ENCODE data around the gene SPAG9.

SPAG9 gene

GRCh38 chr17:51000835-51001638 lies 119.6 kb downstream of the SPAG9 start:
- H3K36me3 ChIP-seq = peaks cover 76% of the 10 kb centered on the region
- H3K27ac ChIP-seq = no peak overlapping the region
- H4K20me1 ChIP-seq = no peaks in the 10 kb centered on the region
- H3K4me2 ChIP-seq = no peak overlapping the region
- H3K9ac ChIP-seq = no peak overlapping the region
- no peak for TF ChIP-seq Cebpa-rat (IDR thresholded peaks at IDR 0.05)
- H3K9me3 ChIP-seq = no peaks in the 10 kb centered on the region
- H3K27me3 ChIP-seq = no peaks in the 10 kb centered on the region
- H3K4me3 ChIP-seq = no peak overlapping the region
- no peaks in the 10 kb centered on the region for H3K4me1 ChIP-seq

GRCh38 chr17:50995668-50996067 lies 125.0 kb downstream of the SPAG9 start:
- no peak for TF ChIP-seq Cebpa-rat (IDR thresholded peaks at IDR 0.05)
- Histone ChIP-seq H3K27ac (no peak overlapping the region), H3K9me3 (no peaks in the 10 kb centered on the region), H3K36me3 (peaks cover 91% of the 10 kb centered on the region), H3K4me1 (no peaks in the 10 kb centered on the region), H3K4me2 (no peak overlapping the region), H3K27me3 (no peaks in the 10 kb centered on the region), H3K9ac (no peak overlapping the region), H4K20me1 (no peaks in the 10 kb centered on the region), H3K4me3 (no peak overlapping the region)

GRCh38 chr17:50993544-50993943 lies 127.1 kb downstream of the SPAG9 start:
- Histone ChIP-seq H3K27me3 (no peaks in the 10 kb centered on the region), H3K9ac (no peak overlapping the region), H3K9me3 (no peaks in the 10 kb centered on the region), H3K27ac (no peak overlapping the region), H3K4me3 (no peak overlapping the region), H3K4me2 (no peak overlapping the region), H3K36me3 (peaks cover 91% of the 10 kb centered on the region), H4K20me1 (no peaks in the 10 kb centered on the region), H3K4me1 (no peaks in the 10 kb centered on the region)
- no peak for TF ChIP-seq Cebpa-rat (IDR thresholded peaks at IDR 0.05)

GRCh38 chr17:50989149-50989548 lies 131.5 kb downstream of the SPAG9 start:
- Histone ChIP-seq H3K9me3 (no peaks in the 10 kb centered on the region), H3K36me3 (peaks cover 94% of the 10 kb centered on the region)

GRCh38 chr17:50988427-50988826 lies 132.2 kb downstream of the SPAG9 start:
- peaks cover 92% of the 10 kb centered on the region for H3K36me3 ChIP-seq
- H4K20me1 ChIP-seq = no peaks in the 10 kb centered on the region
- no peak for TF ChIP-seq Cebpa-rat (IDR thresholded peaks at IDR 0.05)
- H3K4me2 ChIP-seq = no peak overlapping the region
- no peak overlapping the region for H3K27ac ChIP-seq
- H3K9me3 ChIP-seq = no peaks in the 10 kb centered on the region
- no peaks in the 10 kb centered on the region for H3K27me3 ChIP-seq
- no peak overlapping the region for H3K4me3 ChIP-seq
- H3K9ac ChIP-seq = no peak overlapping the region
- H3K4me1 ChIP-seq = no peaks in the 10 kb centered on the region

More at GRCh38 chr17:50989149-50989548, 131.5 kb downstream of the SPAG9 start:
- Histone ChIP-seq H3K27ac (no peak overlapping the region), H3K4me2 (no peak overlapping the region), H3K4me1 (no peaks in the 10 kb centered on the region), H3K9ac (no peak overlapping the region), H3K27me3 (no peaks in the 10 kb centered on the region), H3K4me3 (no peak overlapping the region), H4K20me1 (no peaks in the 10 kb centered on the region)
- no peak for TF ChIP-seq Cebpa-rat (IDR thresholded peaks at IDR 0.05)

GRCh38 chr17:50986989-50987660 lies 133.5 kb downstream of the SPAG9 start:
- no peak for TF ChIP-seq Cebpa-rat (IDR thresholded peaks at IDR 0.05)
- Histone ChIP-seq H3K4me3 (no peak overlapping the region), H3K4me2 (no peak overlapping the region), H3K27me3 (no peaks in the 10 kb centered on the region), H3K9ac (no peak overlapping the region), H3K36me3 (peaks cover 92% of the 10 kb centered on the region), H3K4me1 (no peaks in the 10 kb centered on the region), H3K27ac (no peak overlapping the region), H4K20me1 (no peaks in the 10 kb centered on the region), H3K9me3 (no peaks in the 10 kb centered on the region)

GRCh38 chr17:50981279-50981678 lies 139.4 kb downstream of the SPAG9 start:
- no peak for TF ChIP-seq Cebpa-rat (IDR thresholded peaks at IDR 0.05)
- Histone ChIP-seq H3K9me3 (no peaks in the 10 kb centered on the region), H3K9ac (no peak overlapping the region), H3K4me2 (no peak overlapping the region), H3K4me3 (no peak overlapping the region), H3K27me3 (no peaks in the 10 kb centered on the region), H3K4me1 (peaks cover 28% of the 10 kb centered on the region), H3K36me3 (peaks cover 77% of the 10 kb centered on the region), H4K20me1 (no peaks in the 10 kb centered on the region), H3K27ac (no peak overlapping the region)

- Histone ChIP-seq H4K20me1 (no peaks in the 10 kb centered on the region), H3K9ac (no peak overlapping the region), H3K9me3 (no peaks in the 10 kb centered on the region), H3K27me3 (no peaks in the 10 kb centered on the region), H3K4me1 (peaks cover 39% of the 10 kb centered on the region), H3K36me3 (peaks cover 76% of the 10 kb centered on the region), H3K4me3 (no peak overlapping the region), H3K4me2 (no peak overlapping the region), H3K27ac (no peak overlapping the region)
- no peak for TF ChIP-seq Cebpa-rat (IDR thresholded peaks at IDR 0.05)
Measured at GRCh38 chr17:50979524-50979927, 141.1 kb downstream of the SPAG9 start.

GRCh38 chr17:50977487-50978159 lies 143.0 kb downstream of the SPAG9 start:
- peak overlapping the region; percentile 7; the same call in 1 of the 2 replicates for H3K9ac ChIP-seq
- H3K4me2 ChIP-seq = peak overlapping the region; percentile 72
- peaks cover 72% of the 10 kb centered on the region for H3K36me3 ChIP-seq
- H3K4me1 ChIP-seq = peaks cover 57% of the 10 kb centered on the region
- no peaks in the 10 kb centered on the region for H3K27me3 ChIP-seq
- H4K20me1 ChIP-seq = no peaks in the 10 kb centered on the region
- peak overlapping the region; percentile 55 for H3K27ac ChIP-seq
- no peak overlapping the region for H3K4me3 ChIP-seq
- no peak for TF ChIP-seq Cebpa-rat (IDR thresholded peaks at IDR 0.05)
- H3K9me3 ChIP-seq = no peaks in the 10 kb centered on the region
